Measurements from ENCODE around the gene ITGA11. TPM values are rescaled to one million over a fixed set of nuclear protein-coding genes. Genes with fewer than 3 reads are reported as not detected.

Gene ITGA11
- total RNA-seq, 1 donor, result 567 TPM

DNA sequence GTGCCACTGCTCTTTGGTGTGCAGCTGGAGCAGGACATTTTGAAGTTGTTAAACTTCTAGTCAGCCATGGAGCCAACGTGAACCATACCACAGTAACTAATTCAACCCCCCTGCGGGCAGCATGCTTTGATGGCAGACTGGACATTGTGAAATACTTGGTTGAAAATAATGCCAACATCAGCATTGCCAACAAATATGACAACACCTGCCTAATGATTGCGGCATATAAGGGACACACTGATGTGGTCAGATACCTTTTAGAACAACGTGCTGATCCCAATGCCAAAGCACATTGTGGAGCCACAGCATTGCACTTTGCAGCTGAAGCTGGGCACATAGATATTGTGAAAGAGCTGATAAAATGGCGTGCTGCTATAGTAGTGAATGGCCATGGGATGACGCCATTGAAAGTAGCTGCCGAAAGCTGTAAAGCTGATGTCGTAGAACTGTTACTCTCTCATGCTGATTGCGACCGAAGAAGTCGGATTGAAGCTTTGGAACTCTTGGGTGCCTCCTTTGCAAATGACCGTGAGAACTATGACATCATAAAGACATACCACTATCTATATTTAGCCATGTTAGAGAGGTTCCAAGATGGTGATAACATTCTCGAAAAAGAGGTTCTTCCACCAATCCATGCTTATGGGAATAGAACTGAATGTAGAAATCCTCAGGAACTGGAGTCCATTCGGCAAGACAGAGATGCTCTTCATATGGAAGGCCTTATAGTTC, 142.2 kb downstream of the ITGA11 start:
- Histone ChIP-seq H3K9me3 (ENCODE audit: low read depth, low read length) (no peaks in the 10 kb centered on the region), H3K36me3 (ENCODE audit: insufficient read depth, low read length) (peaks cover 37% of the 10 kb centered on the region), H3K79me2 (ENCODE audit: insufficient read depth, low read length) (peaks cover 99% of the 10 kb centered on the region), H3K4me3 (ENCODE audit: insufficient read depth, low read length) (no peak overlapping the region), H3K4me2 (ENCODE audit: insufficient read depth, low read length) (no peak overlapping the region), H2AFZ (ENCODE audit: low read length) (no peak overlapping the region), H3K27me3 (ENCODE audit: insufficient read depth, low read length) (no peaks in the 10 kb centered on the region), H3K4me1 (ENCODE audit: insufficient read depth, low read length) (peaks cover 3% of the 10 kb centered on the region), H4K20me1 (ENCODE audit: insufficient read depth, low read length) (peaks cover 42% of the 10 kb centered on the region), H3K27ac (ENCODE audit: low read depth, low read length) (no peak overlapping the region)
- no peak for TF ChIP-seq CTCF (IDR thresholded peaks at IDR 0.05; ENCODE audit: extremely low read depth, low read depth, low read length)
- DNase-seq (ENCODE audit: insufficient read length, low spot score, missing footprints), result no peak

GRCh38 chr15:68289057-68289456, 142.9 kb downstream of the ITGA11 start:
- Histone ChIP-seq H3K4me2 (ENCODE audit: insufficient read depth, low read length) (no peak overlapping the region), H3K27ac (ENCODE audit: low read depth, low read length) (no peak overlapping the region), H3K4me3 (ENCODE audit: insufficient read depth, low read length) (no peak overlapping the region), H3K27me3 (ENCODE audit: insufficient read depth, low read length) (no peaks in the 10 kb centered on the region), H3K79me2 (ENCODE audit: insufficient read depth, low read length) (peaks cover 98% of the 10 kb centered on the region), H3K4me1 (ENCODE audit: insufficient read depth, low read length) (peaks cover 3% of the 10 kb centered on the region), H3K9me3 (ENCODE audit: low read depth, low read length) (no peaks in the 10 kb centered on the region), H4K20me1 (ENCODE audit: insufficient read depth, low read length) (peaks cover 45% of the 10 kb centered on the region), H2AFZ (ENCODE audit: low read length) (no peak overlapping the region), H3K36me3 (ENCODE audit: insufficient read depth, low read length) (peaks cover 42% of the 10 kb centered on the region)
- no peak for TF ChIP-seq CTCF (IDR thresholded peaks at IDR 0.05; ENCODE audit: extremely low read depth, low read depth, low read length)
- no peak for DNase-seq (ENCODE audit: insufficient read length, low spot score, missing footprints)

DNA sequence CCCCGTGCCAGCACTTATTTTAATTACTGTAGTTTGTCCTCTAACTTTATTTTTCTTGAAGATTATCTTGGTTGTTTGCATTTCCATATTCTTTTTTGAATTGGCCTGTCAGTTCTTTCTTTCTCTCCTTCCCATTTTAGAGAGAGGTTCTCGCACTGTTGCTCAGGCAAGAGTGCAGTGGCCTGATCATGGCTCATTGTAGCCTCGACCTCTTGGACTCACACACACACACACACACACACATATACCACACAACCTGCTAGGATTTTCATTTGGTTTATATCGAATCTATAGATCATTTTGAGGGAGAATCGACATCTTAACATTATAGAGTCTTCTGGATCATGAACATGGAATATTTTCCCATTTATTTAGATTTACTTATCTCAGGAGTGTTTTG, 145.7 kb downstream of the ITGA11 start:
- no peaks in the 10 kb centered on the region for H3K9me3 ChIP-seq (ENCODE audit: low read depth, low read length)
- H2AFZ ChIP-seq (ENCODE audit: low read length), result no peak overlapping the region
- H3K27ac ChIP-seq (ENCODE audit: low read depth, low read length), result no peak overlapping the region
- H3K4me3 ChIP-seq (ENCODE audit: insufficient read depth, low read length), result no peak overlapping the region
- H3K36me3 ChIP-seq (ENCODE audit: insufficient read depth, low read length), result peaks cover 26% of the 10 kb centered on the region
- peaks cover 99% of the 10 kb centered on the region for H3K79me2 ChIP-seq (ENCODE audit: insufficient read depth, low read length)
- peaks cover 63% of the 10 kb centered on the region for H4K20me1 ChIP-seq (ENCODE audit: insufficient read depth, low read length)
- H3K4me2 ChIP-seq (ENCODE audit: insufficient read depth, low read length), result no peak overlapping the region
- TF ChIP-seq CTCF (IDR thresholded peaks at IDR 0.05; ENCODE audit: extremely low read depth, low read depth, low read length), result no peak
- peaks cover 14% of the 10 kb centered on the region for H3K4me1 ChIP-seq (ENCODE audit: insufficient read depth, low read length)
- no peaks in the 10 kb centered on the region for H3K27me3 ChIP-seq (ENCODE audit: insufficient read depth, low read length)
- no peak for DNase-seq (ENCODE audit: insufficient read length, low spot score, missing footprints)

GRCh38 chr15:68285259-68285980, 146.5 kb downstream of the ITGA11 start:
- Histone ChIP-seq H3K4me1 (ENCODE audit: insufficient read depth, low read length) (peaks cover 22% of the 10 kb centered on the region), H3K4me2 (ENCODE audit: insufficient read depth, low read length) (no peak overlapping the region), H2AFZ (ENCODE audit: low read length) (no peak overlapping the region), H4K20me1 (ENCODE audit: insufficient read depth, low read length) (peaks cover 71% of the 10 kb centered on the region), H3K27ac (ENCODE audit: low read depth, low read length) (no peak overlapping the region), H3K9me3 (ENCODE audit: low read depth, low read length) (no peaks in the 10 kb centered on the region), H3K79me2 (ENCODE audit: insufficient read depth, low read length) (peaks cover 99% of the 10 kb centered on the region), H3K27me3 (ENCODE audit: insufficient read depth, low read length) (no peaks in the 10 kb centered on the region), H3K4me3 (ENCODE audit: insufficient read depth, low read length) (no peak overlapping the region), H3K36me3 (ENCODE audit: insufficient read depth, low read length) (peaks cover 17% of the 10 kb centered on the region)
- no peak for TF ChIP-seq CTCF (IDR thresholded peaks at IDR 0.05; ENCODE audit: extremely low read depth, low read depth, low read length)
- no peak for DNase-seq (ENCODE audit: insufficient read length, low spot score, missing footprints)

Data from osteoblast (primary cell).